Measurements from ENCODE around the gene GNL3. TPM values are rescaled to one million over a fixed set of nuclear protein-coding genes. Genes with fewer than 3 reads are reported as not detected.

Gene GNL3
- total and polyA plus RNA-seq, 2 donors (not counting 3 experiments of a cell fraction or from before 2014, with no cell fraction given), result 27.8 to 109 TPM

DNA sequence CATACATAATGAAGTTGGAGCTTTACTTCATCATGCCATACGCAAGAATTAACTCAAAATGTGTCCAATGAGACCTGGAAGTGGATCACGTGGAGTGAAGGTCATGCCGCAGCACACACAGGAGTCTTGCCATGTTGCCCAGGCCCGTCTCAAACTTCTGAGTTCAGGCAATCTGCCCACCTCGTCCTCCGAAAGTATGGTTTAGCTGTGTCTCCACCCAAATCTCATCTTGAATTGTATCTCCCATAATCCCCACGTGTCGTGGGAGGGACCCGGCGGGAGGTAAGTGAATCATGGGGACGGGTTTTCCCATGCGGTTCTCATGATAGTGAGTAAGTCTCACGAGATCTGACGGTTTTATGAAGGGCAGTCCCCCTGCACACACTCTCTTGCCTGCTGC, 45.8 kb downstream of the GNL3 start:
- H3K4me3 ChIP-seq (replicated peaks in 1 of 3; ENCODE audit: insufficient read depth in 1 of 3, low read depth in 1 of 3, low read length in 3 of 3), result no peak overlapping the region
- H3K27ac ChIP-seq (ENCODE audit: insufficient read depth, low read depth, low read length), result no peak overlapping the region
- no peaks in the 10 kb centered on the region for H3K27me3 ChIP-seq (ENCODE audit: control insufficient read depth in 2 of 2, insufficient read depth in 2 of 2, low read length in 2 of 2)
- H3K4me2 ChIP-seq (ENCODE audit: insufficient read depth, low read length), result no peak overlapping the region
- TF ChIP-seq, protein P1, sequence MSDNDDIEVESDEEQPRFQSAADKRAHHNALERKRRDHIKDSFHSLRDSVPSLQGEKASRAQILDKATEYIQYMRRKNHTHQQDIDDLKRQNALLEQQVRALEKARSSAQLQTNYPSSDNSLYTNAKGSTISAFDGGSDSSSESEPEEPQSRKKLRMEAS (IDR thresholded peaks at IDR 0.05; ENCODE audit: insufficient read depth, insufficient read length), result no peak
- TF ChIP-seq JUN (IDR thresholded peaks at IDR 0.05; ENCODE audit: borderline replicate concordance, insufficient read depth, insufficient read length, low read depth), result no peak
- TF ChIP-seq POLR2A (IDR thresholded peaks at IDR 0.05; ENCODE audit: low read depth, low read length), result no peak
- TF ChIP-seq EZH2 (IDR thresholded peaks at IDR 0.05; ENCODE audit: borderline replicate concordance, low read depth, low read length, severe bottlenecking), result no peak
- TF ChIP-seq POLR2AphosphoS5 (IDR thresholded peaks at IDR 0.05; ENCODE audit: insufficient read depth, low read depth, low read length), result no peak
- no peak for TF ChIP-seq CTCF (IDR thresholded peaks at IDR 0.05; ENCODE audit: extremely low read depth in 1 of 2, insufficient read depth in 1 of 2, low read depth in 1 of 2, low read length in 2 of 2)
- TF ChIP-seq GATA2 (IDR thresholded peaks at IDR 0.05; ENCODE audit: insufficient read depth, insufficient read length, low read depth, low read length), result no peak
- no peak for TF ChIP-seq FOS (IDR thresholded peaks at IDR 0.05; ENCODE audit: borderline replicate concordance, insufficient read depth, low read length)
- TF ChIP-seq MYC (IDR thresholded peaks at IDR 0.05; ENCODE audit: low read depth, low read length), result no peak
- H2AFZ ChIP-seq (ENCODE audit: low read depth, low read length), result no peak overlapping the region
- H3K9me3 ChIP-seq (replicated peaks; ENCODE audit: control insufficient read depth, insufficient read depth, low read length), result no peaks in the 10 kb centered on the region
- H3K36me3 ChIP-seq (ENCODE audit: control insufficient read depth in 2 of 2, extremely low read depth in 1 of 2, insufficient read depth in 2 of 2, low read length in 2 of 2), result peaks cover 9 to 10% of the 10 kb centered on the region in 2 experiments
- H4K20me1 ChIP-seq (replicated peaks; ENCODE audit: control insufficient read depth, extremely low read depth, insufficient read depth, low read length), result no peaks in the 10 kb centered on the region
- BruUV-seq (replicated peaks), result no TSS peak
- no peaks in the 10 kb centered on the region for H3K4me1 ChIP-seq (ENCODE audit: control insufficient read depth, extremely low read depth, insufficient read depth, low read length)
- intact Hi-C loops (cut with micrococcal nuclease), result no loop called here
- H3K79me2 ChIP-seq (ENCODE audit: control insufficient read depth, insufficient read depth, low read length), result no peaks in the 10 kb centered on the region
- no peaks in the 10 kb centered on the region for H3K9me1 ChIP-seq (replicated peaks; ENCODE audit: control insufficient read depth, extremely low read depth, insufficient read depth, low read length)
- ChIA-PET CTCF (interaction anchor here (1.8 kb wide), 1 partner anchor 10 kb away, joined by 5 read pairs; no protein-coding TSS in a partner anchor), POLR2A (no interaction called here)
- DNase-seq (ENCODE audit: low read depth, low spot score) (no peak), FAIRE-seq (no peak)
- no peak overlapping the region for H3K9ac ChIP-seq (replicated peaks; ENCODE audit: extremely low read depth, insufficient read depth, low read length)
- dilution Hi-C loops (cut with MboI; ENCODE audit: extremely low pct_ligation_motif_present, low sequenced_read_pairs), result no loop called here

Measured in endothelial cell of umbilical vein (primary cell).